Thoracic aorta (tissue), 2 donors: ENCODE results near the gene LCT. TPM values are rescaled to one million over a fixed set of nuclear protein-coding genes. Genes with fewer than 3 reads are reported as not detected.

Source experiments
- ATAC-seq: fragments of 150-250 bp; one replicate; pipeline ENCODE4 v1.8.0; 2017; ENCODE audit warnings: low read depth; ENCODE audit not compliant: insufficient number of reproducible peaks, low FRiP score
- DNase-seq: peaks from one replicate; pipeline ENCODE4 v3.0.0-alpha.2; 2020; ENCODE audit warnings: low spot score
- H3K27ac ChIP-seq, 2 donors: fragments of 200-600 bp; sonication (generic); 1 replicate in 1 of 2; 2 replicates in 1 of 2; pipeline ENCODE4 v1.5.1; 2016; ENCODE audit warnings: mild to moderate bottlenecking in 2 of 2, moderate library complexity in 2 of 2
- H3K27me3 ChIP-seq: fragments of 200-600 bp; sonication (generic); replicated peaks from 2 replicates; pipeline ENCODE4 v1.6.0; 2016; ENCODE audit warnings: mild to moderate bottlenecking; ENCODE audit not compliant: insufficient read depth
- H3K36me3 ChIP-seq: fragments of 200-600 bp; sonication (generic); one replicate; pipeline ENCODE4 v1.5.1; 2016
- H3K4me1 ChIP-seq, 2 donors: fragments of 200-600 bp; sonication (generic); 1 replicate in 1 of 2; 2 replicates in 1 of 2; pipeline versions ENCODE4 v1.5.1 to v1.6.0; 2016; ENCODE audit warnings: low read depth in 2 of 2, mild to moderate bottlenecking in 1 of 2; ENCODE audit not compliant: control insufficient read depth in 1 of 2
- H3K4me3 ChIP-seq: fragments of 200-600 bp; sonication (generic); 2 replicates; pipeline ENCODE4 v1.5.1; 2016; ENCODE audit warnings: mild to moderate bottlenecking
- H3K9me3 ChIP-seq: fragments of 200-600 bp; sonication (generic); 2 replicates; pipeline ENCODE4 v1.5.1; 2016
- CTCF ChIP-seq: fragments of 200-600 bp; sonication (generic); IDR thresholded peaks from one replicate; pipeline ENCODE4 v1.5.1; 2019; ENCODE audit warnings: antibody characterized with exemption
- total RNA-seq, 2 donors: library from RNA; depleted of rRNA; stranded (reverse); fragments of >200 nt; gene quantifications; one replicate each; pipeline versions ENCODE4 v1.1.0 to v1.2.3, GENCODE V29; 2016

The LCT gene
- total RNA-seq, 2 donors from 2014 or later, result 0.28 TPM; not detected in 1

GRCh38 chr2:135741043-135741394 lies 96.0 kb downstream of the LCT start:
- no peak for DNase-seq
- no peak for ATAC-seq
- TF ChIP-seq CTCF, result no peak
- Histone ChIP-seq H3K27ac (peak overlapping the region; percentile 98 to 99), H3K4me1 (peaks cover 13 to 24% of the 10 kb centered on the region in 2 donors), H3K9me3 (no peaks in the 10 kb centered on the region), H3K27me3 (no peaks in the 10 kb centered on the region), H3K4me3 (peak overlapping the region; percentile 93), H3K36me3 (no peaks in the 10 kb centered on the region)

GRCh38 chr2:135740206-135740605 lies 96.8 kb downstream of the LCT start:
- DNase-seq (no peak), ATAC-seq (no peak)
- Histone ChIP-seq H3K4me3 (no peak overlapping the region), H3K36me3 (no peaks in the 10 kb centered on the region), H3K4me1 (peaks cover 13 to 23% of the 10 kb centered on the region in 2 donors), H3K9me3 (no peaks in the 10 kb centered on the region), H3K27me3 (no peaks in the 10 kb centered on the region), H3K27ac (no peak overlapping the region)
- no peak for TF ChIP-seq CTCF

Other genes starting within 250 kb of the LCT start
- gene UBXN4, start 95.3 kb downstream of the LCT start, total RNA-seq, result 100 to 1,000 TPM in 1 of 2 donors, 10 to 100 TPM in 1; 44.8 to 126 TPM
- 10 to 100 TPM in 1 of 2 donors, 1 to 10 TPM in 1; 8.7 to 16.9 TPM for gene MCM6, start 39.3 kb upstream of the LCT start, total RNA-seq
- gene DARS1, start 148.4 kb upstream of the LCT start, total RNA-seq, result 10 to 100 TPM; 42.8 to 67.9 TPM